ENCODE results near the gene CIART.
"Not testable (repeated sequence)": the region's sequence is repeated elsewhere in the genome, so short reads cannot be mapped to it uniquely, and the experiment has no call there.

CIART gene, protein sequence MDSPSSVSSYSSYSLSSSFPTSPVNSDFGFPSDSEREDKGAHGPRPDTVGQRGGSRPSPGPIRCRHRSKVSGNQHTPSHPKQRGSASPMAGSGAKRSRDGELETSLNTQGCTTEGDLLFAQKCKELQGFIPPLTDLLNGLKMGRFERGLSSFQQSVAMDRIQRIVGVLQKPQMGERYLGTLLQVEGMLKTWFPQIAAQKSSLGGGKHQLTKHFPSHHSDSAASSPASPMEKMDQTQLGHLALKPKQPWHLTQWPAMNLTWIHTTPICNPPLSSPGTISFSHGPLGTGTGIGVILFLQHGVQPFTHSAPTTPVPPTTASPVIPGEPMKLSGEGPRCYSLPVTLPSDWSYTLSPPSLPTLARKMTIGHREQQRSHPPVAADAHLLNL

DNA sequence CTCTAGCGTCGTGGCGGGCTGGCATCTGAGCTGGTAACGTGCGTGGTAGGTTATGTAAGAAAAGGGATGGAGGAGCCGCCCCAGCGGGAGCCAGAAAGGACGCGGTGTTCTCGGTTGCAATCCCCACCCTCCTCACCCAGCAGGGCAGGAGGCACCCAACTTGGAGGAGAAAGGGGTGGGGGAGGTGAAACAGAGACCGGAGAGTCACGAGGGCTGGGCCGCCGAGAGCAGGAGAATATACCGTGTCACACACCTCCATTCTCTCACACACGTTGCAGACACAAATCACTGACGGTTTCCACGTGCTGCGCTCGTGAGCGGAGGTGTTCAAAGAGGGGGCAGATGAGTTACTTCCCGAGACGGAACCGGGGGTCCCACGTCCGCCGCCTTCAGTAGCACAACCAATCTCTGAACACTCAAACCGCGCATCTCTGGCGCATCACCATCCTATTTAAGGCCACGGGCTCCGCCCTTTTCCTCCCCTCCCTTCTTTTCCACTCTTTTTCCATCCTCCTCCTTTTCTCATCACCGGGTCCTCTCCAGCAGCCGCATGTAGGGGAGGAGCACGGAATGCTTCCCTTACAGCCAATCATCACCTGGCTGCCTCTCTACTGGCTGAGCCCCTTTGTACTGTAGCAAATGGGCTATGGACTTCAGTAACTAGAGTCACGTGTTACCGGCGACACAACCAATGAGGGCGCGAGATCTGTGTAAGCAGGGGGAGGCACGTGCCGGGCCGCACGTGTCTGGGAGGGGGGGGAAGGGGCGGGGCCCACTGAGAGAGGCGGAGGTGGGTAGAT is at the start of gene CIART:
CIART (plus strand) TSS at position 797 of the 800 bp plus-strand sequence. CDS start 714 bp downstream, outside the sequence.
- DNase-seq: peak; percentile 57

DNA sequence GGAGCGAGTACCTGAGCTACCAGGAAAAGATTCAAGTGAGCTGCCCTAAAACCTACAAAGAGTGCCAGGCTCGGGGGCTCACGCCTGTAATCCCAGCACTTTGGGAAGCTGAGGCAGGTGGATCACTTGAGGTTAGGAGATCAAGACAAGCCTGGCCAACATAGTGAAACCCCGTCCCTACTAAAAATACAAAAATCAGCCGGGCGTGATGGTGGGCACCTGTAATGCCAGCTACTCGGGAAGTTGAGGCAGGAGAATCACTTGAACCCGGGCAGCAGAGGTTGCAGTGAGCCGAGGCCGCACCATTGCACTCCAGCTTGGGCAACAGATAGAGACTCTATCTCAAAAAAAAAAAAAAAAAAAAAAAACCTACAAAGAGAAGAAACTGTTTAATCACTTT is 49.4 kb upstream of the CIART start:
- DNase-seq: not testable (repeated sequence)

DNA sequence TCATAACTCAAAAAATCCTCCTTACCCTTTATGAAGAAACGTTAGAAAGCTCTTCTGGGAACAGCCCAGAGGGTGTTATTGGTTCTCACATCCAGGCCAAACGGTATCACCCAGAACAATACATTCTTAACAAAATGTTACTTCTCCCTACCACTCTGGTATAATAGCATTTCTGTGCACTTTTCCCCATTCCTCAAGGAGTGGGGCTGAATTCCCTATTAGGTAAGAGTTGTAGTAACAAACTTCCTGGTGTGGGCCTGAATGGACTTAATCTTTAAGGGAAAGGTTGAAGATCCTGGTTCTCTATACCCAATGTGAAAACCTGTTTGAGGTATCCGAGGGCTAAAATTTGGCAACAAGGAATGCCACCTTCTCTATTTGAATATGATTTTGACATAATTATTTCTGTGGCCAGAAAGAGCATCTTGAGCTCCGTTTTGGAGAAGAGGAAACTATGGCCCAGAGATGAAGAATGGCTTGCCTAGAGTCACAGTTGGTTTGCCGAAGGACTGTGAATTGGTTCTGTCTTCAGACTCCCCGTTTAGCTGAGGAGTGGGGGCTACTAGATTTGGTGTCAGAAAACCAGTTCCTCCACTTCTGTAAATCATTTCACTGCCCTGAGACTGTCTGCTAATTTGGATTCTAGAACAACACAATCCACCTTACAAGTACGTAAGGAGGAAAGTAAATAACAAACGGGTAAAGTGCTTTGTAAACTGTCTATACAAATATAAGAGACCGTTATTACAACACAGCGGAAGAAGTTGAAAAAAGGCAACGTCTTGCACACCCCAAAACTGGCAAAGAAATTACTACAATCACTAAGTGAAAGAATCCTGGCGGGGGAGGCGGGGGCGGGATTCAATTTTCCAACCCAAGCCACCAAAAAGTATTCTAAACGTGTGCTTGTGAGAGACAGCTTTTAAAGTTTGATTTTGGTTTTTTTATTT is 48.7 kb upstream of the CIART start:
- DNase-seq: no peak

DNA sequence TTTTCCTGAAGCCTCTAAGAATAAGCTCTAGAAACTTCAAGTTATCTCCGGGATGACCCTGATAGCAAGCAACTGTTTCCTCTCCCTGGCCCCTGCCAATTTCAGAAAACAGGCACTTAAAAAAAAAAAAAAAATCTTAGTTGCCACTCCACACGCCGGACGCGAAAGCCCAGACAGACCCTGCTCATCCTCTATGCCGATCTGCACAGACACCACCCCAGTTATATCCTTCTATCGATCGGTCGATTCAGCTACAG is 48.1 kb upstream of the CIART start:
- no peak for DNase-seq

DNA sequence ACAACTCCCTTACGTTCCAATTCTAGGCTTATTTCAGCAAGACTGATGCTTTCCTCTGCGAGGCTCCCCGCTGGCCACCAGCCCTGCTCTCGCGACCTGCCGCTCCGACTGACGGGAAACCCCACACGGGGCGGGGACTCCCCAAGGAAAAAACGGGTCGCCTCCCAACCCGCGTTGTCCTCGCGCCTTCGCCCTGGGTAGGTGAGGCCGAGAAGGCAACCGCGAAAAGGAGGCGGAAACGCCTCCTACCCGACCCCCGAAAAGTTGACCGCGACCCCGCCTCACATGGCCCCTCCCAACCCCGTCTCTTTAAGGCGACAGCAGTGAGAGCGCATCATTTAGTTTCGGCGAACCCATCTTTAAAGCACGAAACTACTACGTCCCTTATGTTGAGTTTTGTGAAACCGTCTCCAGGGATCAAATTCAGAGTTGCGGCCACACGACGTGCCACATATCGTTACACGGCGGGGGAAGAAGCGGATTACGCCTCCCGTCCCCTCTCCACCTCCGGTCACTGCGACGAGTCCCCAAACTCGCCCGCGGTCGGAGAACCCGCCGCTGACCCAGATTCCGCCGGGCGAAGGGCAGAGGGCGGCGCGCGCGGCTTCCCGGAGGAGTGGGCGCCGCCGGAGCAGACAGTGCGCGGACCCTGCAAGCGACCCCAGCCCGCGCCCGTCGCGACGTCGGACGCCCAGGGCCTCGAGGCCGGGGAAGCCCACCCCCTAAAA is 47.6 kb upstream of the CIART start:
- peak; percentile 63 for DNase-seq

DNA sequence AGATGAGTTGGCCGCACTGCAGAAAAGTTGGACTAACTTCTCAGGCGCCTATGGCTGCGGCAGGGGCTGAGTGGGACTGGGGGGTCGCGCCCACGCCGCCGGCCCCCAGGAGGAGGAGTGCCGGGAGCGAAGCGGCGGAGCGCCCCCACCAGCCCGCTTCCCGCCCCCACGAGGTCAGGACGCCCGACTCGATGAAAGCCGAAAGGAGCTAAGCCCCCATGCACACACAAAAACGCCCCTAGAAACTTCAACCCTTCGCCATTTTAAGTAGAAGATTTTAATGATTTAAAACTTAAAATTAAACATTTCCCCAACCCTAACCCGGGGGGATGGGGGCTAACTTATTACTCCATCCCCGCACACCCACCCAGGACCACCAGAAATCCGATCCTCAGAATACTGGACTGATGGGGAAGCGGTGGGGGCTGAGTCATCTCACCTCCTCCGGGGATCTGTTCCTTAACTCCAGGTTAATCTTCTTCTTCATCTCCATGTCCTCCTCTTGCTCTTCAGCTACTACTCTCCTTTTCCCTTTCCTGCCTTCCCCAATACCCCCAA is 47.0 kb upstream of the CIART start:
- DNase-seq: no peak

DNA sequence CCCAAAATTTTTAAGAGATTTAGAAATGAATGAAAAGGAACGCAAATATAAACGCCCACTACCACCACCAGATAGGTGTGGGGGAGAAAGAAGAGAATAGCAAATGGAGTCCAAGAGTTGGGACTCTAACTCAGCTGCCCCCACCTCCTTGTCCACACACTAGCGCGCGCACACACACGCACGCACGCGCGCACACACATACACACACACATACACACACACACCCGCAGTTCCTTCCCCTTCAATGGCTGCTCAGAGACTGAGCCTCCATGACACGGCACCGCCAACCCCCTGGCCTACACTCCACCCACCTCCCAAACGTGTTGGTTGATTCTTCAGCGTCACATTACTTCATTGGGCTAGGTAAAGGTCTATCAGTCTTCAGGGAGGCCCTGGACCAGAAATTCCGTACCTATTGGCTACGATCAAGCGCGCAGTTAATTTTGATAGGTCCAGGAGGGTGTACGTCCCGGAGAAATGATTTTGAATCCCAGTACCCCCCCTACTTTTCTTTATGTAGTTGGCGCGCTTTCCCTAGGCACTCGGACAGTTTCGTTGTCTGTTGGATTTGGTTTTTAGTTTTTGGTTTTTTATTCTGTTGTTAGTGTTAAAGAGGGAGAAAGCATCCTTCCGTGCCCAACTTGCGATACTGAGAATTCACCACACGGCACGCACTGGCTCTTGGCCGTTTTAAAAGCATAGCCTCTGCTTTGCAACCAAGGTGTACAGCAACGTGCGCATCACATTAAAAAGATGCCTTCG is 46.3 kb upstream of the CIART start, which contains the start of gene ANP32E:
ANP32E (minus strand) TSS at position 261 of the 762 bp plus-strand sequence. CDS start 326 bp downstream, outside the sequence.
- DNase-seq: peak; percentile 81

DNA sequence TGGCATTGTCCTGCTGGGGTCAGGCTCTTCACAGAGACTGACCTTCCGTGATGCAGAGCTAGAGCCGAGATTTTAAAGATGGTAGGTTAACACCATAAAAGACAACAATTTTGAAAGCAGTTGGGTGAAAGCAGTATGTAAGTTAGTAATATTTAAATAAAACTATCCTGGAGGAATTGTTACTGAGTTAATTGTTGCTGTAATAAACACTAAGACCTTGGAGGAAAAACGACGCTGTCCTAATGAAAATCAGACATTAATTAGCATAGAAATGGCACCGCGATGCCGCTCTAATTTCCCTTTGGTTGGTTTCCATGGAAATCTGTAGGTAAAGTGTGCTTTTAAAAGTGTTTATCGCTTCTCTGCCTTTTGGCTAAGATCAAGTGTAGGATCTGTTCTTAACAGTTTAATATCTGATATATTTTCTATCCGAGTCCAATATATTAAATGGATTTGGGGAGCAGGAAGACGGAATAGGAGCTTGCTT is 45.7 kb upstream of the CIART start:
- peak; percentile 45 for DNase-seq

DNA sequence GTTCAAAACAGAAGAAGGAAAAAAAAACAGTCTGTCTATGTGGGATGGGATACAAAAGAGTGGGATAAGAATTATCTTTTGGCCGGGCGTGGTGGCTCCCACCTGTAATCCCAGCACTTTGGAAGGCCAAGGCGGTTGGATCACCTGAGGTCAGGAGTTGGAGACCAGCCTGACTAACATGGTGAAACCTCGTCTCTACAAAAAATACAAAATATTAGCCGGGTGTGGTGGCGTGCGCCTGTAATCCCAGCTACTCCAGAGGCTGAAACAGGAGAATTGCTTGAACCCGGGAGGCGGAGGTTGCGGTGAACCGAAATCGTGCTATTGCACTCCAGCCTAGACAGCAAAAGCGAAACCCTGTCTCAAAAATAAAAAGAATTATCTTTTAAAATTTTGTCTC is 45.2 kb upstream of the CIART start:
- not testable (repeated sequence) for DNase-seq

DNA sequence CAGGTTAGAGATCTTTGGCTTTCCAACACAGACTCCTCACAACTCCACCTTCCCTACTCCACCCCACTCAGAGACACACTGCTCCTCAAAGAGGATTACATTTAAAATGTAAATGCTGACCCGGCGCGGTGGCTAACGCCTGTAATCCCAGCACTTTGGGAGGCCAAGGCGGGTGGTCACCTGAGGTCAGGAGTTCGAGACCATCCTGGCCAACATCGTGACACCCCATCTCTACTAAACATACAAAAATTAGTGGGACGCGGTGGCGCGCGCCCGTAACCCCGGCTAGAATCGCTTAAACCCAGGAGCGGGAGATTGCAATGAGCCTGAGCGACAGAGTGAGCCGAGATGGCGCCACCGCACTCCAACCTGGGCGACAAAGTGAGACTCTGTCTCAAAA is 44.6 kb upstream of the CIART start:
- no peak for DNase-seq

DNA sequence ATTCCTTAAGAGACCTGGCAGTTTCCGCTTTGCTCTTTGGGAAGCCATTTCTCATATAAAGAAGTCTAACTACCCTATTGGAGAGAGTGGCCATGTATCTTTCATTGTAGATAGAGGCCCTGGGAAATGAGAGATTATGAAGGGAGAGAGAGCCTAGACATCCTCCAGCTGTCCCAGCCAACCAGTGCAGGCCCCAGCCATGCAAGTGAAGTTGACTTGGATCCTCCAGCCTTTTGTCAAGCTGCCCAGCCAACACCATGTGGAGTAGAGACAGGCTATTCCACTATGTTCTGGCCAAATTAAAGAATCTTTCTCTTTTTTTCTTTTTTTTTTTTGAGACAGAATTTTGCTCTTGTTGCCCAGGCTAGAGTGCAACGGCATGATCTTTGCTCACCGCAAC is 39.4 kb upstream of the CIART start:
- DNase-seq: no peak

DNA sequence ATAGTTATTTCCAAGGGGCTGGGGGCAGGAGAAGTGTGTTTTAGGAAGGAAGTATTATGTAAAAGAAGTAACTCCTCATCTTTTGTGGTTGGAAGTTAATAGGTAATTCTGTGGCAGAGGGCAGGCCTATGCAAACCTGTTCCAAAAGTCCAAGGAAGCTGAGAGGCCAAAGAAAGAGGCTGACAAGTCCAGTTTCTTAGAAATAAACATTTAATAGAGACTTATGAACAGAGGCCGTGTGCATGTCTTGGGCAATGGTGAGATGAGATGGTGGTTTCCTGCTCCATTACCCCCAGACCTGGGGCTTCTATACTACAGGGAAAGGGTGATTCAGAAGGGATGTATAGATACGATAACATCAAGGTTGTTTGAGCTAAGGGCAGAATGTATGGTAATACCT is 32.4 kb upstream of the CIART start:
- no peak for DNase-seq

DNA sequence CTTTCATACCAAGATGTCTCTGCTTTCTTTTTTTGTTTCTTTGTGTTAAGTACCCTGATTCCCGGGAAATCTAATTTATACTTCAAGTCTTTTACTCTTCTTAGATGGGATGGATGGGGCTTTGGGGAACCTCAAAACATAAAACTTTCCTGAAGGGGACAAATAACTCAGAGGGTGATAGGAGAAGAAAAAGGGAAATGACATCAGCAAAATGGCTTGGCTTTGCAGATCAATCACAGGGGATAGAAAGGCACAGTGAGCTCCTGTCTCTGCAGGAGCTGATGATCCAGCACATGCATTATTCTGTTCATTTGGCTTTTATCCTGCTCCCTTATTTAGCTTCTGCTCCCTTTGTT is 26.2 kb upstream of the CIART start:
- no peak for DNase-seq

DNA sequence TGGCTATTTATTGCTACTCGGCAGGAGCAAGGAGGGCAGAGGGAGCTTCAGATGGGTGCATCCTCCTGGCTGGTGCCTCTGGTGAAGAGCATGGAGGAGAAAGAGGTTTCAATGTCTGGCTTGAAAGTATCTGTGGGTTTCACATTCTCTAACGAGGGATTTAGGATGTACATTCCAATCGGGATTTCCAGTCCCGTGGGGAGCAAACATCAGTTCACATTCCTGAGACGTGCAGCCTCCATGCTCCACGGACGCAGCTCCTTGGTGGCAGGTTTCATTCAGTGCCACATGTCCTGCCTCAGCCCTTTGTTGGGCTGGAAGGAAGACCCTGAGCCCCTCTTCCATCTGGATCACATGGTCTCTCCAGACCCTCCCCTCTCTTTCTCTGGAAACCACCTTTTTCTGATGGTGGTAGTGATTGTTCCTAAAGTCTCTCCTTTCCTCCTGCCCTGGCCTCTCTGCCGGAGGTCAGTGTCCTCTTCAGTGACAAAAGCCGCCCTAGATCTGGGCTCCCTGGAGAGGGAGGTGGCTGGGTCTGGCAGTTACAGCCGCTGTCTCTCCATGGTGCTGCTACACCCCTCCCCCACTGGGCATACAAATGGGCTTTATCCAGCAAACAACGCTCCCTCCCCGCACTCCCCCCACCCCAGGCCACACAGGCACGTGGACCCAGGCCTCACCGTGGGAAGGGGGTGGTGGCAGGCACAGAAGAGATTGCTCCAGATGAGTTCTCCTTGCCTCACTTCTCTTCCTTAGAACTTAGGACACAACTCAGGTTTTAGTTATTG is 25.6 kb upstream of the CIART start:
- no peak for DNase-seq

DNA sequence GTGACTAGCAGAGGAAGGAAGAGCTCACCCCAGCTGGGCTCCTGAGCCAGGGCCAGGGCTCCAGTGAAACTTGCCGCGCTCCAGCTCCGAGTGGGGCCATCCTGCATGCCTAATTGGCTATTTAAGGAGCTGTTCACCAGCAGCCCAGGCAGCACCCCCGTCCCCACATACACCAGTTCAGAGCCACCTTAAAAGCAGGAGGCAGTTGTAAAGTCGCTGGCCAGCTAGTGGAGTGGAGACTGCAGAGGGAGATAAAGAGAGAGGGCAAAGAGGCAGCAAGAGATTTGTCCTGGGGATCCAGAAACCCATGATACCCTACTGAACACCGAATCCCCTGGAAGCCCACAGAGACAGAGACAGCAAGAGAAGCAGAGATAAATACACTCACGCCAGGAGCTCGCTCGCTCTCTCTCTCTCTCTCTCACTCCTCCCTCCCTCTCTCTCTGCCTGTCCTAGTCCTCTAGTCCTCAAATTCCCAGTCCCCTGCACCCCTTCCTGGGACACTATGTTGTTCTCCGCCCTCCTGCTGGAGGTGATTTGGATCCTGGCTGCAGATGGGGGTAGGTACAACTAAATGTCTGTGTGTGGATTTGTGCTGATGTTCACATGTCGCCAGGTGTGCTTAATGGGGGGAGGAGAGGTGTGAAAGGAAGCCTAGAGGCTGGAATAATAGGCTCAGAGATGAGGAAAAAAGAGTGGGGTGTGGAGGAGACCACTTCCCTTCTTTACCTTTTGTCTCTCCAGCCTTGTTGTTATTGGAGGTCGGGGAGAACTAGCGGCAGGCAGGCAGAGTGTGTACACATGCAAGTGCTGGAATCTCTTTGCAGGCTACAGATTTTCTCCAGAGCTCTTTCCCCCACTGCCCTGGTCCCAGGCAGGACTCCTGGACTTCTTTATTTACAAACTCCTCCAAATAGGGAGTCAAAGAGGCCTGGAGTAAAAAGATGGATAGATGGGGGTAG is 24.4 kb upstream of the CIART start, which contains the start of gene CA14:
CA14 (plus strand) TSS at position 151 of the 962 bp plus-strand sequence; CDS start at position 506, 355 bp downstream.
- no peak for DNase-seq

DNA sequence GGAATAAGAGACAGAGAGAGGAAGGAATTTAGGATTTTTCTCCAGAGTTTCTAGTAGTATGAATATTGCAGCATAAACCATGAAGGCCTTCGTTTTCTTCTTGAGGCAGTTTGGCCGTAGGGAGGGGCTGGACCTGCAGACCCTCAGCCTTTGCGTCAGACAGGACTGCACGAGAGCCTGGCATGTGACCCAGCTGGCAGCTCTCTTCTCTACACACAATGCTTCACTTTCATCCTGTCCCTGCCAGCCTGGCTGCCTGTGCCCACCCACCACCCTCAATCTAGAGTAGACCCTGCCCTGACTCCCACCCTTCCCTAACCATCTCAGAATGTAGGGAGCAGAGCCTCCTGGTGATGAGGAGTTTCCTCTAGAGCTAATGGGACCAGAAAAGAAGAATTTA is 23.1 kb upstream of the CIART start:
- DNase-seq: no peak

DNA sequence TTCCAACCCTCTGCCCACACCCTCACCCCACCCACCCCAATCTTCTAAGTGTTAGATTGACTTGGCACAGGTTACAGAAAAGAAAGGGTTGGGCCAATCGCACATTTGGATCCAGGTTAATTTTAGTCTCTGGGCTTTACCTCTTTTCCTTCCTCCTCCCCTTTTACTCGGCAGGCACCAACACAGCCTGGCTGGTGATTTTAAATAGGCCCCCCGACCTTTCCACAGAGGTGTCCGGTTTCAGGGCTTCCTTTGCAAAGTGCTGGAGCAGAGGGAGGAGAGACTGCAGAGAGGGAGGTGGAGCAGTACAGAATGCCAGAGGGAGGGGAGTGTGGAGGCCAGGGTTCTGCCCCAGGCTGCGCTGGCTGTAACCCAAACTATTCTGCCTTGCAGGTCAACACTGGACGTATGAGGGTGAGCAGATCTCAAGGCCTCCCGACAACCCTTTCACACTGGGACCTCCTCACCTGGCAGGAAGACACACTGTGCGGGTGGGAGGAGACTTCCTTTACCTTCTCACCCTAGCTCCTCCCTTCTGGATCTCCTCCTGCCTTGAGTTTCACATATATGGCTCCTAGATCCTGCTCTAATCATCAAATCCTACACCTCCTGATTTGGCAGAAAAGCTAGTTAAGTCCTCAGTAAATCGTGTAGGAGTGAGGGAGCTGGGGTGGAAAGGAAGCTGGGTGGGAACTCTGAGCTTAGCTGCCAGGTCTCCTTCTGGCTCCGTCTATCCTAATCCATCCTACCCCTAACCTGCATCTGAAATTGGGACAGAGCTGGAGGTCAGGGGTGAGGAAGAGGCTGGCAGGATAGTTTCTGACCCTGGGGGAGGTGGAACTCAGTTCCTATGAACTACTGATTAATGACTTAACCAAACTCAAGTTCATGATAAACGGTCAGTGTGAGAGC is 22.3 kb upstream of the CIART start:
- no peak for DNase-seq

DNA sequence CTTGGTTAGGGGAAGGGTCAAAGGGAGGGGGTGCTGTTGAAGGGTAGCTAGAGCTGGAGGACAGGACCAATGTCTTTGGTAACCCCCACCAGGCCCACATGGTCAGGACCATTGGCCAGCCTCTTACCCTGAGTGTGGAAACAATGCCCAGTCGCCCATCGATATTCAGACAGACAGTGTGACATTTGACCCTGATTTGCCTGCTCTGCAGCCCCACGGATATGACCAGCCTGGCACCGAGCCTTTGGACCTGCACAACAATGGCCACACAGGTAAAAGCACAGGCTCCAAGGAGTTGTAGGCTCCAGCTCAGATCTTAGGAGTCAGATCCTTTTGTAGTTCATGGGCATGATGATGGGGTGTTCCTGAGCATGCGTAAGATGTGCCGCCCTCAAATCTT is 21.0 kb upstream of the CIART start:
- no peak for DNase-seq
